ENCODE measurements around the gene NTN1.
A peak's percentile ranks its signal among the peaks of the same experiment; 100 is the strongest.

NTN1 gene

GRCh38 chr17:9107527-9107926 is 86.2 kb downstream of the NTN1 start:
- TF ChIP-seq, protein P1, sequence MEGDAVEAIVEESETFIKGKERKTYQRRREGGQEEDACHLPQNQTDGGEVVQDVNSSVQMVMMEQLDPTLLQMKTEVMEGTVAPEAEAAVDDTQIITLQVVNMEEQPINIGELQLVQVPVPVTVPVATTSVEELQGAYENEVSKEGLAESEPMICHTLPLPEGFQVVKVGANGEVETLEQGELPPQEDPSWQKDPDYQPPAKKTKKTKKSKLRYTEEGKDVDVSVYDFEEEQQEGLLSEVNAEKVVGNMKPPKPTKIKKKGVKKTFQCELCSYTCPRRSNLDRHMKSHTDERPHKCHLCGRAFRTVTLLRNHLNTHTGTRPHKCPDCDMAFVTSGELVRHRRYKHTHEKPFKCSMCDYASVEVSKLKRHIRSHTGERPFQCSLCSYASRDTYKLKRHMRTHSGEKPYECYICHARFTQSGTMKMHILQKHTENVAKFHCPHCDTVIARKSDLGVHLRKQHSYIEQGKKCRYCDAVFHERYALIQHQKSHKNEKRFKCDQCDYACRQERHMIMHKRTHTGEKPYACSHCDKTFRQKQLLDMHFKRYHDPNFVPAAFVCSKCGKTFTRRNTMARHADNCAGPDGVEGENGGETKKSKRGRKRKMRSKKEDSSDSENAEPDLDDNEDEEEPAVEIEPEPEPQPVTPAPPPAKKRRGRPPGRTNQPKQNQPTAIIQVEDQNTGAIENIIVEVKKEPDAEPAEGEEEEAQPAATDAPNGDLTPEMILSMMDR (IDR thresholded peaks at IDR 0.05; ENCODE audit: borderline replicate concordance, control extremely low read depth, extremely low read depth, insufficient read depth, missing control alignments) = no peak

GRCh38 chr17:9108146-9108545 is 86.8 kb downstream of the NTN1 start:
- DNase-seq (ENCODE audit: low spot score) = no peak
- TF ChIP-seq, protein P1 (IDR thresholded peaks at IDR 0.05; ENCODE audit: borderline replicate concordance, control extremely low read depth, extremely low read depth, insufficient read depth, missing control alignments) = no peak
- in situ Hi-C loops (cut with MboI; ENCODE audit: low sequenced_read_pairs, unreplicated experiment) = no loop called here

More at GRCh38 chr17:9107527-9107926, 86.2 kb downstream of the NTN1 start:
- DNase-seq (ENCODE audit: low spot score) = no peak
- in situ Hi-C loops (cut with MboI; ENCODE audit: low sequenced_read_pairs, unreplicated experiment) = no loop called here

- in situ Hi-C loops (cut with MboI; ENCODE audit: low sequenced_read_pairs, unreplicated experiment) = no loop called here
- TF ChIP-seq, protein P1 (IDR thresholded peaks at IDR 0.05; ENCODE audit: borderline replicate concordance, control extremely low read depth, extremely low read depth, insufficient read depth, missing control alignments) = no peak
- DNase-seq (ENCODE audit: low spot score) = no peak
Measured at GRCh38 chr17:9109933-9110332, 88.6 kb downstream of the NTN1 start.

- in situ Hi-C loops (cut with MboI; ENCODE audit: low sequenced_read_pairs, unreplicated experiment) = no loop called here
- TF ChIP-seq, protein P1 (IDR thresholded peaks at IDR 0.05; ENCODE audit: borderline replicate concordance, control extremely low read depth, extremely low read depth, insufficient read depth, missing control alignments) = no peak
- DNase-seq (ENCODE audit: low spot score) = no peak
Measured at GRCh38 chr17:9110501-9110900, 89.2 kb downstream of the NTN1 start.

DNA sequence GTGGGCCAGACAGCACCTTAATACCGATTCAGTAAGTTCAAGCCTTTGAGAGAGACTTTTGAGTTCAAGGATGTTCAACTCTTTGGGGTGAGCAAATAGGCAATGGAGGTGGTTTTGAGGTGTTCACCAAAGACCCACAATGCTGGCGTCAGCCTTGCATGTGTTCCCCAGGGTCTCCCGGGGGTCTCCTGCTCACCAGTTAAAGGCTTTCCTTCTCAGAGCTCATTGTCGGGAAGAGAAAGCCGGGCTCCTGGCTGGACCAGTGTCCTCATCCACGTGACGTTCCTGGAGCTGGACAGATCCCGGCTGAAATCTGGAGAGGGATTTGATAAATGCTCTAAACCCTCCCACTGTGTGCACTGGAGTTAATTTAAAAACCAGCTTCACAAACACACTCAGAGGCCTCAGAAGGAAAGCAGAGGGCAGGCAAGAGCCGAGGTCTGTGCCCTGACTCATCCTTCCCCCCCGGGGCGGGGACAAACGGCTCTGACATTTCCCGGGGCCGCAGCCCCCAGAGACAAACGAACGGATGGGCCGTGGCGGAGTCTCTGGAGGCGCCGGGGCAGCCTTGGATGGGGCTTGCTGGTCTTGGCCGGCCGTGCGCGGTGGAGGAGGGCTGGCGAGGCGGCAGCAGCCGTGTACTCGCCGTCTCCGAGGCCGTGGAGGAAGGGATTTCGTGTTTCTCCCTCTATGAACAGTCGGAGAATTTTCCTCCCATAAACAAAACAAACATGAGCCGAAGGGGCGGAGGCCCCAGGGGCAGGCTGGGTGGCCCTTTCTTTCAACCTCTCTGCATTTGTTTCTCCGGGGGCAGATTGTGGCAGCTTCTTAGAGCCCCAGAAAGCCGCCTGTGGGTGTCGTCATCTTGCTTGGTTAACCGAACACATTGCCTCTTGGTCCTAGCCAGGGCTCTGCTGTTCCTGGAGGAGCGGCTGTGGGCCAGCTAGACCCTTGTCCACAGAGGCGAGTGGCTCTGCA is 94.2 kb downstream of the NTN1 start:
- DNase-seq (ENCODE audit: low spot score) = peak; percentile 62
- in situ Hi-C loops (cut with MboI; ENCODE audit: low sequenced_read_pairs, unreplicated experiment) = no loop called here
- TF ChIP-seq, protein P1 (IDR thresholded peaks at IDR 0.05; ENCODE audit: borderline replicate concordance, control extremely low read depth, extremely low read depth, insufficient read depth, missing control alignments) = peak; percentile 17

DNA sequence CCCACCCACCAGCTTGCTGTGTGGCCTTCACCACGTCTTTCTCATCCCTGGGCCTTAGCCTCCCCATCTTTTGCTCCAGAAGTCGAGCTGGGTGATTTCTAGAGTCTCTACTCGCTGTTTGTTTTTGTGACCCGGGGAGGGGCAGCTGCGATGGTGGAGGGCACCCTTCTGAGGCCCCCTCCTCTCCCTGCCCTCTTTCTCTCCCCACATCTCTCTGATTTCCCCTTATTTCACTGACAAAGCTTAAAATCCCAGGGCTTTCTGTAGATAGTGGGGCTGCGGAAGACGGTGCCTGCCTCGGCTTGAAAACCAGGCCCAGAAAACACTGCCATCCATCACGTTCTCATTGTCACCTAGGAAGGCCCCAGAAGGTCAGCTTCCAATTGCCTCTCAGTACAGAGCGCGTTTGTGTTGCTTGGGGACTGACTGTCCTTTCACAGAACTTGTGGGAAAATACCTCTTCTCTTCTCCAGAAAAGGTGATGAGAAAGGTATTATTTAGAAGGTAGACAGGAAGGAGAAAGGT is 95.1 kb downstream of the NTN1 start:
- DNase-seq (ENCODE audit: low spot score) = no peak
- TF ChIP-seq, protein P1 (IDR thresholded peaks at IDR 0.05; ENCODE audit: borderline replicate concordance, control extremely low read depth, extremely low read depth, insufficient read depth, missing control alignments) = no peak
- in situ Hi-C loops (cut with MboI; ENCODE audit: low sequenced_read_pairs, unreplicated experiment) = no loop called here
